Renal cortical epithelial cell (primary cell): Measurements from ENCODE around the gene SEPTIN5. TPM values are rescaled to one million over a fixed set of nuclear protein-coding genes. Genes with fewer than 3 reads are reported as not detected.
A peak's percentile ranks its signal among the peaks of the same experiment; 100 is the strongest.
"Not testable (repeated sequence)": the region's sequence is repeated elsewhere in the genome, so short reads cannot be mapped to it uniquely, and the experiment has no call there.

Experiments
- DNase-seq: peaks from one replicate; pipeline ENCODE4 v3.0.0-alpha.2; 2011; ENCODE audit warnings: low read depth
- total RNA-seq: library from RNA; depleted of rRNA; stranded (reverse); fragments of >200 nt; gene quantifications from 2 replicates; pipeline ENCODE4 v1.2.3, GENCODE V29; 2014

Gene SEPTIN5
- total RNA-seq, 1 donor from 2014 or later: 1.1 TPM

- no peak for DNase-seq
These were observed 33.1 kb upstream of the SEPTIN5 start for GRCh38 chr22:19680911-19681862.

GRCh38 chr22:19681863-19682245, 32.4 kb upstream of the SEPTIN5 start:
- DNase-seq: no peak

DNA sequence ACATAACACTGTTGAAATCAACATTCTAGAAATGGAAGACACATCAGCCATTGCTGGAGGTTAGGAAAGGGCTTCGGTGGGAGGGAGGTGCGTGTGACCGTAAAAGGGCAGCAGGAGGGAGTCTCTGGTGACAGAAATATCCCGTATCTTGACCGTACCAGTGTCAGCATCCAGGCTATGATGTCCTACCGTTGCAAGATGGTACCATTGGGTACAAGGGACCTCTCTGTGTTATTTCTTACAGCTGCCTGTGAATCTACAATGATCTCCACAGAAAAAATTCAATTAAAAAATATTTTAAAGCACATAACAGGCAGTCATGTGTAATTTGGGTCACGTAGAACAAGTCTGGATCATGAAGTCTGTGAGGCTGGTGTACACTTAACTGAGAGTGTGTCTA, 27.4 kb upstream of the SEPTIN5 start:
- DNase-seq: no peak

DNA sequence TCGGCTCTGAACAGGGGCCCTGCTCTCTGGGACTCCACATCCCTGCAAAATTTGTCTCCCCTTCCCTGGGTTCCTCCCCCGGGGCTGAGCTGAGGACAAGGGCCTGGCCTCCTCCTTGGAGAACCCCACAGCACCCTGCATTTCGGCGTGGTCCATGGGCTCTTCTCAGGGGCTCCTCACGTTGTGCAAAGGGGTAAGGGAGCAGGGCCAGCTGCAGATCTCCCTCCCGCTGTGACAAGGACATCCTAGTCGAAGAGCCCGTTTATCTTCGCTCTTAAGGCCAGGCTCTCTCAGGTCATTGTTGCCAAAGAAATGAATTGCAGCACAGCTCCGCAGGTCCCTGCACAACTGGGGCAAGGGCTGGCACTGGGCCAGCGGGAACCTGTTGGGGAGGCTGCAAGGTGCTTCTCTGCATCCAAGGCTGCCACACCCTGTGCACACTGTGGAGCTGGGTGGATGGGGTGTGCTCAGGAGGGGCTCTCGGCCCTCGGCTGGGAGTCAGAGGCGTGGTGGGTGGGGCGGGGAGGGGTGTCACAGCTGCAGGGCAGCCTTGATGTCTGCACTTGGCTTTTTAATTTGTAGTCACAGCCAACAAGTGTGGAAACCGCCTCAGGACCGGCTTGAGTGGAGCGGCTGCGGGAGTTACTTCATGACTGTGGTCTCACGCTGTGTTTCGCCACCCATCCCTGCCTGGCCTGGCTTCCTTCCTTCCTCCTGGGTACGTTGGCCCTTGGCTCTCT, 26.6 kb upstream of the SEPTIN5 start:
- DNase-seq: no peak

GRCh38 chr22:19688301-19689290, 25.7 kb upstream of the SEPTIN5 start:
- no peak for DNase-seq

DNA sequence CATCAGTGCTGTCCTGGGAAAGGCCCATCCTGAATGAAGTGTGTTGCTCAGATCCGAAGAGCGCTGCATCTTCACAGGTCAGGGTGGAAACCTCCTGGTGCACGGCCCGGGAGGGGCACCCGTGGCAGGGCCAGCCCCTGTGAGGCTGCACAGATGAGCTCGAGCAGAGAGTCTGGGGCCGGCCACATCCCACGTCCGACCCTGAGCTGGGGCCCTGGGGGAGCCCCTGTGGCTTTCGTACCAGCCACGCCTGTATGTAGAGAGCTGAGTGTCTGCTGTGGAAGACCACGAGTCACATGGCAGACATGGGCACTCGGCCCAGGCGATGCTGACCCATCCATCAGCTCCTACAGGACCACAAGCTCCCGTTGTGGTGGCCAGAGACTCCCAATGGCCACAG, 24.9 kb upstream of the SEPTIN5 start:
- no peak for DNase-seq

GRCh38 chr22:19691007-19691720, 23.1 kb upstream of the SEPTIN5 start:
- DNase-seq: no peak

DNA sequence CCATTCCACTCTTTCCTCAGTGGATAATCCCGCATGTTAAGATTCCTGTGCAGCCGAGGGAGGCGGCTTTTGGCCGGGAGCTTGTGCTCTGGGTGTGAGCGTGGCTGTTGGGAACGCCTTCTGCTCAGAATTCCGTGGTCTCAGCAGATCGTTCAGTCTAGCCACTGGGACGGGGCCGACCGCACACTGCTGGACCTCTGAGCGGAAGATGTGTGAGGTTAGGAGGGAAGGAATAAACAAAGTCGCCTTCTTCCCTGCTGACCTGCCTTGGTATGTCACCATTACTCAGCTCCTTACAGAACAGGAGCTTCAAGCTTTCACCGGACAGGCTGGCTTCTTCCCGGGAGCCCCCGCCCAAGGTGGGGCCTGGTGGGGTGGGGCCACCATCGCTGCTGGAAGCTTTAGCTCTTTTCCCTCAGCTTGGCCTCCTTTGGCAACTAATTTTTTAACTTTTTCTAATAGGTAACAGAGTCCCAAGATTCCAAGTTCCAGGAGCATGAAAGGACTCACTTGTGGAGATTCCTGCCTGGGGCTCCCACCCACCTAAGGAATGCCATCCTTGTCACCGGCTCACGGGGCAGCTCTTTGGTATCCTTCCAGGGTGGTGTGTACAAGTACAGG, 22.5 kb upstream of the SEPTIN5 start:
- DNase-seq: peak; percentile 57

DNA sequence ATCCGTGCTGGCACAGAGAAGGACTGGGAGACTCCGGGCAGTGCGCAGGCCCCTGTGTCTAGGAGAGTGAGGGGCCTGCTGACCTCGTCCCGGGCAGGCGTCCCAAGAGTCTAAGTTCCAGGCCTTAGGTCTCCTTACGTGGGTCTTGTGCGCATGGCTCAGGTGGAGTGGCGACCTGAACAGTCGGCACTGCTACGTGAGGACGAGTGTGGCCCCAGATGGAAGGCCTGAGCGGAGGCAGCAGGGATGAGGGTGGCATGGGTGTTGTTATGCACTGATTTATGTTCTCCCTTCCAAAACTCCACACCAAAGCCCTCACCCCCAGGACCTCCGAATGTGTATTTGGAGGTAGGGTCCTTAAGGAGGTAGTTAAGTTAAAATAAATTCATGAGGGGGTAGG, 20.7 kb upstream of the SEPTIN5 start:
- DNase-seq: no peak

DNA sequence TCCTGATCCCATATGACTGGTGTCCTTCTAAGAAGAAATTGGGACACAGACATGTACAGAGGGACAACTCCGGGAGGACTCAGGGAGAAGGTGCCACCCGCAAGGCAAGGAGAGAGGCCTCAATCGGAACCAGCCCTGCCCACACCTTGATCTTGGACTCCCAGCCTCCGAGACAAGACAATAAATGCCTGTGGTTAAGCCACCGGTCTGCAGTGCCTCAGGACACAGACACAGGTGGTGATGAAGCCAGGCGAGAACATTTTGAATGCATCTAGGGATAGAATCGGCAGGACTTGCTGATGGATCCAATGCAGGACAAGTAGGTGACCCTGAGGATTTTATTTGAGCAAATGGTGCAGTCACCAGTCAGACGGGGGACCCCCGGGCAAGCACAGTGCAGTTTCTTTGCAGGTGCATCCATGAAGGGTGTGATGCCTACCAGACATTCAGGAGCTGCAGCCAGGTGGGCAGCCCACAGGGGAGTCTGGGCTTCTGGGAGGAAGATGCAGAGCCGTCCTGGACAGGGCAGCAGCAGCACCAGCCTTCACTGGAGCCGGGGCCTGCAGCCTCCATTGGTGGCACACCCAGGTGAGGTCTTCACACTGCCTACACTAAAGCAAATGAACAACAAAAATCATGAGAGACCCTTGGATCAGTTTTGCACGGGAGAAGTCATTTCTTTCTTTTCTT, 20.2 kb upstream of the SEPTIN5 start:
- DNase-seq: no peak

DNA sequence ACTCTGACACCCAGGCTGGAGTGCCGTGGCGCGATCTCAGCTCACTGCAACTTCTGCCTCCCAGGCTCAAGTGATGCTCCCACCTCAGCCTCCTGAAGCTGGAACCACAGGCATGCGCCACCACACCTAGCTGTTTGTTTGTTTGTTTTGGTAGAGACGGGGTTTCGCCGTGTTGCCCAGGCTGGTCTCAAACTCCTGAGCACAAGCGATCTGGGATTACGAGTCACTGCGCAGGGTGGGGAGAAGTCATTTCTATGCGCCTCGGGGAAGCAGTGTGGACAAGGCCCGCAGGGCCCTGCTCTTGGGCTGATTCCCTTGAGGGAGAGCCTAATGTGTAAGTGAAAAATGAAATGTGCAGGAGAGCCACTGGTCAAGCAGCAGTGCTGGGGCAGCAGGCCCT, 19.6 kb upstream of the SEPTIN5 start:
- DNase-seq: no peak

GRCh38 chr22:19696504-19697276, 17.6 kb upstream of the SEPTIN5 start:
- no peak for DNase-seq

DNA sequence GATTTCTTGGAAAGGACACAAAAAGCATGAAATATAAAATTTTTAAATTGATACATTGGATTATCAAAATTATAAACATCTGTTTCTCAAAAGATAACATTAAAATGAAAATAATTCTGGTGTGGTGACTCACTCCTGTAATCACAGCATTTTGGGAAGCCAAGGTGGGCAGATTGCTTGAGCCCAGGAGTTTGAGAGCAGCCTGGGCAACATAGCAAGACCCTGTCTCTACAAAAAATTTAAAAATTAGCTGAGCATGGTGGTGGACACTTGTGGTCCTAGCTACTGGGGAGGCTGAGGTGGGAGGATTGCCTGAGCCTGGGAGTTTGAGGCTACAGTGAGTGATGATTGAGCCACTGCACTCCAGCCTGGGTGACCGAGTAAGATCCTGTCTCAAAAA, 16.4 kb upstream of the SEPTIN5 start:
- DNase-seq: not testable (repeated sequence)

GRCh38 chr22:19700790-19701419, 13.4 kb upstream of the SEPTIN5 start:
- DNase-seq: no peak

GRCh38 chr22:19701420-19702145, 12.7 kb upstream of the SEPTIN5 start:
- no peak for DNase-seq

- DNase-seq: no peak
These were observed 10.4 kb upstream of the SEPTIN5 start for GRCh38 chr22:19703869-19704268.

- no peak for DNase-seq
These were observed 9.8 kb upstream of the SEPTIN5 start for GRCh38 chr22:19704355-19705015.
